Fibroblast of villous mesenchyme (primary cell): ENCODE measurements around the gene ANKHD1. TPM values are rescaled to one million over a fixed set of nuclear protein-coding genes. Genes with fewer than 3 reads are reported as not detected.

ENCODE experiments used
- DNase-seq: peaks from one replicate; pipeline ENCODE4 v3.0.0-alpha.2; 2010; ENCODE audit warnings: low read depth
- H3K4me3 ChIP-seq: 2 replicates; pipeline ENCODE4 v1.5.1; 2011; ENCODE audit warnings: low read depth, mild to moderate bottlenecking, low read length
- total RNA-seq: library from RNA; depleted of rRNA; stranded (reverse); fragments of >200 nt; gene quantifications from 2 replicates; pipeline ENCODE4 v1.2.3, GENCODE V29; 2012
- TF ChIP-seq, protein P1 (sequence below): IDR thresholded peaks from 2 replicates; pipeline ENCODE4 v1.5.1; 2012; ENCODE audit warnings: low read depth, mild to moderate bottlenecking, low read length; ENCODE audit not compliant: insufficient read depth

ANKHD1 gene, protein sequence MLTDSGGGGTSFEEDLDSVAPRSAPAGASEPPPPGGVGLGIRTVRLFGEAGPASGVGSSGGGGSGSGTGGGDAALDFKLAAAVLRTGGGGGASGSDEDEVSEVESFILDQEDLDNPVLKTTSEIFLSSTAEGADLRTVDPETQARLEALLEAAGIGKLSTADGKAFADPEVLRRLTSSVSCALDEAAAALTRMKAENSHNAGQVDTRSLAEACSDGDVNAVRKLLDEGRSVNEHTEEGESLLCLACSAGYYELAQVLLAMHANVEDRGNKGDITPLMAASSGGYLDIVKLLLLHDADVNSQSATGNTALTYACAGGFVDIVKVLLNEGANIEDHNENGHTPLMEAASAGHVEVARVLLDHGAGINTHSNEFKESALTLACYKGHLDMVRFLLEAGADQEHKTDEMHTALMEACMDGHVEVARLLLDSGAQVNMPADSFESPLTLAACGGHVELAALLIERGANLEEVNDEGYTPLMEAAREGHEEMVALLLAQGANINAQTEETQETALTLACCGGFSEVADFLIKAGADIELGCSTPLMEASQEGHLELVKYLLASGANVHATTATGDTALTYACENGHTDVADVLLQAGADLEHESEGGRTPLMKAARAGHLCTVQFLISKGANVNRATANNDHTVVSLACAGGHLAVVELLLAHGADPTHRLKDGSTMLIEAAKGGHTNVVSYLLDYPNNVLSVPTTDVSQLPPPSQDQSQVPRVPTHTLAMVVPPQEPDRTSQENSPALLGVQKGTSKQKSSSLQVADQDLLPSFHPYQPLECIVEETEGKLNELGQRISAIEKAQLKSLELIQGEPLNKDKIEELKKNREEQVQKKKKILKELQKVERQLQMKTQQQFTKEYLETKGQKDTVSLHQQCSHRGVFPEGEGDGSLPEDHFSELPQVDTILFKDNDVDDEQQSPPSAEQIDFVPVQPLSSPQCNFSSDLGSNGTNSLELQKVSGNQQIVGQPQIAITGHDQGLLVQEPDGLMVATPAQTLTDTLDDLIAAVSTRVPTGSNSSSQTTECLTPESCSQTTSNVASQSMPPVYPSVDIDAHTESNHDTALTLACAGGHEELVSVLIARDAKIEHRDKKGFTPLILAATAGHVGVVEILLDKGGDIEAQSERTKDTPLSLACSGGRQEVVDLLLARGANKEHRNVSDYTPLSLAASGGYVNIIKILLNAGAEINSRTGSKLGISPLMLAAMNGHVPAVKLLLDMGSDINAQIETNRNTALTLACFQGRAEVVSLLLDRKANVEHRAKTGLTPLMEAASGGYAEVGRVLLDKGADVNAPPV (N-terminal part only)
- 64.8 and 66.0 TPM in 2 replicates for total RNA-seq

DNA sequence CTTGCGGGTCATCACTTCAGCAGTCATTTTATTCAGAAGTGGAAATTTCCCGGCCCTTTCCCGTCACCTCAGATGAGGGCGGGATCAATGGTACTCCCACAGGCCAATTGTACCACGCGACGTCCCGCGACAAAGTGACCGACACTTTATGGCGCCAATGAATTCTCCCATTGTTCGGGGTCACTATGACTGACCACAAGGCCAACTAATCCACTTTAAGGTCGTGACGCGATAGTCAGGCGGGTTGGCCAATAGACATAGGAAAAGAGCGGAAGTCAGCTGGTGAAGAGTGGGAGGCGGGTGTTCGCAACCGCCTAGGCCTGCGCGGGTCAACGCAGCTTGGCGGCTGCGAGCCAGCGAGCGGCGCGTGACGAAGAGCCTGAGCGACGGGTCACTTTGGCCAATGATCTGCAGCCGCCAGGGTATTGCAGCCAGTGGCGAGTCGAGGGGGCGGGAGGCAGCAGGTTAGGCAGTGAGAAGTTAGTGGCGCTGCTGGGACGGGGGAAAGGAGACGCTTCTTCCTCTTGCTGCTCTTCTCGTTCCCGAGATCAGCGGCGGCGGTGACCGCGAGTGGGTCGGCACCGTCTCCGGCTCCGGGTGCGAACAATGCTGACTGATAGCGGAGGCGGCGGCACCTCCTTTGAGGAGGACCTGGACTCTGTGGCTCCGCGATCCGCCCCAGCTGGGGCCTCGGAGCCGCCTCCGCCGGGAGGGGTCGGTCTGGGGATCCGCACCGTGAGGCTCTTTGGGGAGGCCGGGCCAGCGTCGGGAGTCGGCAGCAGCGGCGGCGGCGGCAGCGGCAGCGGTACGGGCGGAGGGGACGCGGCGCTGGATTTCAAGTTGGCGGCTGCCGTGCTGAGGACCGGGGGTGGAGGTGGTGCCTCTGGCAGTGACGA is at the start of gene ANKHD1:
TSS of gene ANKHD1 (plus strand) at position 472 of the 896 bp plus-strand sequence. CDS start at position 607, 135 bp downstream.
- peak; percentile 100 for DNase-seq
- H3K4me3 ChIP-seq: peak within 1 kb of the TSS; percentile 98
- TF ChIP-seq, protein P1, sequence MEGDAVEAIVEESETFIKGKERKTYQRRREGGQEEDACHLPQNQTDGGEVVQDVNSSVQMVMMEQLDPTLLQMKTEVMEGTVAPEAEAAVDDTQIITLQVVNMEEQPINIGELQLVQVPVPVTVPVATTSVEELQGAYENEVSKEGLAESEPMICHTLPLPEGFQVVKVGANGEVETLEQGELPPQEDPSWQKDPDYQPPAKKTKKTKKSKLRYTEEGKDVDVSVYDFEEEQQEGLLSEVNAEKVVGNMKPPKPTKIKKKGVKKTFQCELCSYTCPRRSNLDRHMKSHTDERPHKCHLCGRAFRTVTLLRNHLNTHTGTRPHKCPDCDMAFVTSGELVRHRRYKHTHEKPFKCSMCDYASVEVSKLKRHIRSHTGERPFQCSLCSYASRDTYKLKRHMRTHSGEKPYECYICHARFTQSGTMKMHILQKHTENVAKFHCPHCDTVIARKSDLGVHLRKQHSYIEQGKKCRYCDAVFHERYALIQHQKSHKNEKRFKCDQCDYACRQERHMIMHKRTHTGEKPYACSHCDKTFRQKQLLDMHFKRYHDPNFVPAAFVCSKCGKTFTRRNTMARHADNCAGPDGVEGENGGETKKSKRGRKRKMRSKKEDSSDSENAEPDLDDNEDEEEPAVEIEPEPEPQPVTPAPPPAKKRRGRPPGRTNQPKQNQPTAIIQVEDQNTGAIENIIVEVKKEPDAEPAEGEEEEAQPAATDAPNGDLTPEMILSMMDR: no peak

DNA sequence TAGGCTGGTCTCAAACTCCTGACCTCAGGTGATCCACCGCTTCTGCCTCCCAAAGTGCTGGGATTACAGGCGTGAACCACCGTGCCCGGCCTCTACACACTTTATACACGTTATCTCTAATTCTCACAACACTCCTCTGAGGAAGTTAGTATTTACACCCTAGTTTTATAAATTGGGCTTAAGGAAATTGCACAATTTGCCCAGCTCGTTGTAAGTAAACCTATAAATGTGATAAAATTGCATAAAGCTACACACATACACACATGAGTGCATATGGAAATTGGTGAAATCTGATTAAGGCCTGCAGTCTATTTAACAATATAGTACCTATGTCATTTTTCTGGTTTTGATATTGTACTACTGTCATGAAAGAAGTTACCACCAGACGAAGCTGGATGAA is 46.1 kb upstream of the ANKHD1 start:
- H3K4me3 ChIP-seq: no peak overlapping the region
- TF ChIP-seq, protein P1: no peak

DNA sequence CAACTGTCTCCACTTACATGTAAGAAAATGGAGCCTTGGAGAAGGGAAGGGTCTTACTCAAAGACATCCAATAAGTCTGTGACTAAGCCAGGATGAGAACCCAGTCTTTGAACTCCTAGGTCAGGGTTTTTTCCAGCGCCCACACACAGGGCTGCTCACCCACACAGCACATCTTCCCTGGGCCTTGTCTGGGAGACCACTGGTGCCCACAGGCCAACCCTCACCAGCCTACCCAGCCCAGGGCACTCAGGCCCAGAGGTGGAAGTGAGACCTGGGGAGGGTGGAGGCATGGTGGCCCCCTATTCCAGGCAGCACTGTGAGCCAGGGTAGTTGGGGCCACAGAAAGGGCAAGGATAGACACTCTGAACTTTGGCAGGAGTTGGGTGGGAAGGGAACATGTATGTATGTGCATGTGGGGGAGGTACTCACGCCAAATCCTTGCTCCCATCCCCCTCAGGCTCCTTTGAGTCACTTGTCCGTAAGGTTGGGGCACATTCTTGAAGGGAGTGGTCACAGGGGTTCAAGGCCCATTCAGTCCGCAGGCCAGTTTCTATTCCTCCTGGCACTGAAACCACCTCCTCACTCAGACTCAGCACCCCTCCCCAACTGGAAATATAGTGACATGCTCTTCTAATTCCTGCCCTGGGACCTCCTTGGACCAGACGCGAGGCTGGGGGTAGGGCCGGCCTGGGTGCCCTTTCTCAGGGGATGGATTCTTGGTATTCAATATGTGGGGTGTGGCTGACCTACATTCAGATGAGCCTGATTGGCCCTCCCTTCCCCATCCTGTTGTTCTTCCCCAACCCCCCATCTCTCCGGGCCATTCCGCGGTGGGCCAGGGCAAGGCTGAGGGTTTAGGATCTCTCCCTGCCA is 44.5 kb upstream of the ANKHD1 start:
- H3K4me3 ChIP-seq: no peak overlapping the region
- TF ChIP-seq, protein P1: no peak
- DNase-seq: no peak

More for the DNA sequence above, 46.1 kb upstream of the ANKHD1 start:
- no peak for DNase-seq

DNA sequence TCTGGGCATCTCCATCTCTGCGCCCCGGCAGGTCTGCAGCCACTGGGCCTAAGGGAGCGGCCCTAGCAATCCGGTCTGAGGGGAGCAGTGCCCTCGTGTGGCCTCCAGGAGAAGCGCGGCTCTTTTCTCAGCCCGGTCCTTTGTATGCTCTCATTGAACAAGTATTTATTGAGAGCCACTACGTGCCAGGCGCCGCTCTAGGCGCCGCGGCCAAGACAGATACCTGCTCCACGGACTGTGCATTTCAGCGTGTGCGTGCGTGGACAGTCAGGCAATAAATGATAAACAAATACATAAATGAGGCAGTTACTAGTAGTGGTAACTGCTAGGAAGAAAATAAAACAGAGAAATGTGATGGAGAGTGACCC is 43.9 kb upstream of the ANKHD1 start:
- peak; percentile 87 for DNase-seq
- peak overlapping the region; percentile 21 for H3K4me3 ChIP-seq
- TF ChIP-seq, protein P1: peak; percentile 95

DNA sequence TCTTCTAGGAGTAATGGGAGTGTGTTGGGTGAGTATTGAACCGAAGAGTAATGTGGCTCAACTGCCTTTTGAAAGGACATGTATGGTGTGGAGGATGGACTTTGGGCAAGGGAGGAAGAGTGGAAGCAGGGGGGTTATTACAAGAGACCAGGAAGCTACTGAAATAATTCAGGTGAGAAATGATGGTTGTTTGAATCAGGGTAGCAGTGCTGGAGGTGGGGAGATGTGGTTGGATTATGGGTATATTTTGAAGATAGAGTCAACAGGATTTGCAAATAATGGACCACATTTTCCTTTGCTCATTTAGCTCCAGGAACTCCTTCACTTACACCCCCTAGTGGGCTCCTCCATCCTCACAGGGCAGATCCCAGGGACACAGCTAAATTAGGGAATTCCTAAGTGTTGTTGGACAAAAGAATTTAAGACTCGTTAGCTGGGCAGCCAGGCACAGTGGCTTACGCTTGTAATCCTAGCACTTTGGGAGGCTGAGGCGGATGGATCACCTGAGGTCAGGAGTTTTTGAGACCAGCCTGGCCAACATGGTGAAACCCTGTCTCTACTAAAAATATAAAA is 42.8 kb upstream of the ANKHD1 start:
- peak; percentile 49 for DNase-seq
- H3K4me3 ChIP-seq: no peak overlapping the region
- TF ChIP-seq, protein P1: peak; percentile 63
